Body of pancreas (tissue), 4 donors: ENCODE results near the gene TSPAN4. TPM values are rescaled to one million over a fixed set of nuclear protein-coding genes. Genes with fewer than 3 reads are reported as not detected.

Experiments
- ATAC-seq: fragments of 150-250 bp; one replicate; pipeline ENCODE4 v1.9.1; 2016
- DNase-seq, 4 donors: peaks; one replicate each; pipeline ENCODE4 v3.0.0-alpha.2; 2019
- H3K27ac ChIP-seq, 4 donors: fragments of 200-600 bp; sonication (generic); 1 replicate in 3 of 4; 2 replicates in 1 of 4; pipeline versions ENCODE4 v1.5.1 to v1.6.1; 2016 to 2019; ENCODE audit warnings: mild to moderate bottlenecking in 1 of 4, mixed read lengths in 1 of 4, moderate library complexity in 1 of 4
- H3K27me3 ChIP-seq, 2 donors: fragments of 200-600 bp; sonication (generic); one replicate each; pipeline ENCODE4 v1.6.0; 2016; ENCODE audit warnings: mild to moderate bottlenecking in 1 of 2
- H3K36me3 ChIP-seq, 2 donors: fragments of 200-600 bp; sonication (generic); replicated peaks in 1 of 2; 2 replicates each; pipeline ENCODE4 v1.5.1; 2016; ENCODE audit warnings: low read depth in 2 of 2; ENCODE audit not compliant: insufficient read depth in 1 of 2
- H3K4me1 ChIP-seq: fragments of 200-600 bp; sonication (generic); one replicate; pipeline ENCODE4 v1.6.0; 2016
- H3K4me3 ChIP-seq, 2 donors: fragments of 200-600 bp; sonication (generic); 1 replicate in 1 of 2; 2 replicates in 1 of 2; pipeline ENCODE4 v1.5.1; 2016 to 2019
- H3K9me3 ChIP-seq, 3 donors: fragments of 200-600 bp; sonication (generic); 1 replicate in 2 of 3; 2 replicates in 1 of 3; pipeline ENCODE4 v1.5.1; 2016
- CTCF ChIP-seq, 7 experiments: fragments of 450-650 bp in 4 of 7; fragments of 200-600 bp in 3 of 7; sonication (generic) in 3 of 7; IDR thresholded peaks; one replicate each; pipeline ENCODE4 v1.5.1; 2016 to 2019; ENCODE audit warnings: antibody characterized with exemption in 7 of 7
- POLR2A ChIP-seq, 3 donors: fragments of 450-650 bp; IDR thresholded peaks; one replicate each; pipeline ENCODE4 v1.6.1; 2016; ENCODE audit warnings: antibody characterized with exemption in 3 of 3, mild to moderate bottlenecking in 2 of 3
- WGBS, 2 donors: methylation state at CpG; one replicate each; pipeline ENCODE4 v1.1.5; 2017; 5-methylcytosine and 5-hydroxymethylcytosine counted together
- intact Hi-C: fragments of 100-400 bp; cut with DNase I; formaldehyde crosslinking; loops from one replicate; pipeline ENCODE4 v1.15.1; 2023
- total RNA-seq, 2 donors: library from RNA; depleted of rRNA; stranded (reverse); fragments of >200 nt; gene quantifications; one replicate each; pipeline ENCODE4 v1.1.0, GENCODE V29; 2016

TSPAN4 gene
- total RNA-seq, 2 donors from 2014 or later = 44.9 to 87.7 TPM

DNA sequence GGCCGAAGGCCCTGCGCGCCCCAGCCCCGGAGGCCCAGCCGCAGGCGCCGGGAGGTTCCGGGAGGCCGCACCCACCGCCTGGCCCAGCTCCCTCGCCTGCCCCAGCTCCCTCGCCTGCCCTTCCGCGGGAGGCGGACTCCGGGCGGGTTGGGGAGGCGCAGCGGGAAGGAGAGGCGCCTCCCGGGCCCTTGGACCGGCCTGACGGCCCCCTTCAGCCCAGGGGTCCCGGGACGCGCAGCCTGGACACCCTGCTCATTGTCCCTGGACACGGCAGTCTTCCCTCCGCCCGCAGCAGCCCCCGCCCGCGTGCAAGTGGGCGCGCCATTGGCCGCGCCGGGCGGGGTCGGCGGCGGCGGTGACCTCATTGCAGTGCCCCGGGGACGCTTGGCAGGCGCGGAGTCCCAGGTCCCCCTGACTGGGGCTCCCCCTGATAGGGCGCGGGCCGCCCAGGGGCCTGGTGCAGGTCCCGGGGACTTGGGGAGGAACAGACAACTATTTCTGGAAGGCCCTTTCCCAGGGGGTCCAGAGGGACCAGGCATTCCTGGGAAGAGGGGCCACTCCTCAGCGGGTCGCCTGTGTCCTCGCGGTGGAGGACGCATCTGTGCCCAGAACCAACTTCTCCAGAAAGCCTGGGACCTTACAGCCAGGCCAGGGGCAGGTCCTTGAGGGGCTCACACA, 9.4 kb upstream of the TSPAN4 start:
- Histone ChIP-seq H3K4me1 (peaks cover 88% of the 10 kb centered on the region), H3K4me3 (peak overlapping the region; percentile 37 to 70), H3K27me3 (no peaks in the 10 kb centered on the region), H3K27ac (peak overlapping the region; percentile 96 to 99 (median 98)), H3K36me3 (peaks cover 0 to 11% of the 10 kb centered on the region in 2 donors), H3K9me3 (no peaks in the 10 kb centered on the region)
- intact Hi-C loops = no loop called here
- TF ChIP-seq POLR2A (IDR thresholded peaks at IDR 0.05) (peak; percentile 69 to 86 (median 73)), CTCF (IDR thresholded peaks at IDR 0.05) (no peak)
- peak; percentile 74 to 80 (median 78) for DNase-seq
- WGBS, 2 donors = 0 to 1% methylated on average over 3 to 54 of the region's 55 CpGs
- peak; percentile 45 for ATAC-seq

DNA sequence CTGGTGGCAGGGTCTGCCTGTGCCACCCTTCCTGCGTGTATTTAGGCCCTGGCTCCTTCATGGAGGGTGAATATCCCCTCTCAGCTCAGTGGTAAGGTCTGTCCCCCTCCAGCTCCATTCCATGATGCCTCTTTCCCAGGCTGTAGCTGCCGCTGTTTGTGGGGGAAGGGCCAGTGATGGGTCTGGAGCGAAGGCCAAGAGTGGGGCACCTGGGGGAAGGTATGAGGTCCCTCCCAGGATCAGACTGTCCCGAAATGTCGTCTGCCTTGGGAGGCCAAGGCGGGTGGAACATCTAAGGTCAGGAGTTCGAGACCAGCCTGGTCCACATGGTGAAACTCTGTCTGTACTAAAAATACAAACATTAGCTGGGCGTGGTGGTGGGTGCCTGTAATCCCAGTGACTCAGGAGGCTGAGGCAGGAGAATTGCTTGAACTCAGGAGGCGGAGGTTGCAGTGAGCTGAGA, 8.8 kb upstream of the TSPAN4 start:
- DNase-seq (peak in 1 of 4 donors; percentile 45), ATAC-seq (peak; percentile 0)
- Histone ChIP-seq H3K27me3 (no peaks in the 10 kb centered on the region), H3K4me1 (peaks cover 88% of the 10 kb centered on the region), H3K36me3 (peaks cover 0 to 12% of the 10 kb centered on the region in 2 donors), H3K27ac (peak overlapping the region; percentile 96 to 99 (median 98)), H3K9me3 (no peaks in the 10 kb centered on the region), H3K4me3 (peak overlapping the region; percentile 37 to 70)
- 18 to 30% methylated on average over 9 of the region's 9 CpGs for WGBS, 2 donors
- intact Hi-C loops = no loop called here
- TF ChIP-seq POLR2A (IDR thresholded peaks at IDR 0.05) (no peak), CTCF (IDR thresholded peaks at IDR 0.05) (no peak)

GRCh38 chr11:834371-835316, 8.0 kb upstream of the TSPAN4 start:
- Histone ChIP-seq H3K4me1 (peaks cover 85% of the 10 kb centered on the region), H3K9me3 (no peaks in the 10 kb centered on the region), H3K4me3 (peak overlapping the region in 1 of 2 donors; percentile 70), H3K27me3 (no peaks in the 10 kb centered on the region), H3K36me3 (peaks cover 0 to 16% of the 10 kb centered on the region in 2 donors), H3K27ac (peak overlapping the region; percentile 96 to 99 (median 98))
- WGBS, 2 donors = 0 to 11% methylated on average over 4 to 31 of the region's 31 CpGs
- ATAC-seq (peak; percentile 78), DNase-seq (peak; percentile 93 to 97 (median 94))
- intact Hi-C loops = no loop called here
- TF ChIP-seq CTCF (IDR thresholded peaks at IDR 0.05) = peak in 3 of 7 experiments; percentile 13 to 44 (median 17)
- TF ChIP-seq POLR2A (IDR thresholded peaks at IDR 0.05) = peak; percentile 90 to 95 (median 95)

DNA sequence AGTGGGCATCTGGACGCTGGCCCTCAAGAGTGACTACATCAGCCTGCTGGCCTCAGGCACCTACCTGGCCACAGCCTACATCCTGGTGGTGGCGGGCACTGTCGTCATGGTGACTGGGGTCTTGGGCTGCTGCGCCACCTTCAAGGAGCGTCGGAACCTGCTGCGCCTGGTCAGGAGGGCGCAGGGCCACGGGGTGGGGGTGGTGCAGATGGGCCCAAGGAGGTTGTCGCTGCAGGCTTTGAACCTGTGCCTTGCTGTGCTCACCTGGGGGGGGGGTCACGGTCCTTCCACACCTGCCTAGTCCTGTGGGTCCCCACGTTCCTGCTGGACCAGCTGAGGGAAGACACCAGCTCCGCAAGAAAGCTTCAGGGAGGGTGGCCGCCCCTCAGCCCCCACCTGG, 6.4 kb upstream of the TSPAN4 start:
- DNase-seq (no peak), ATAC-seq (no peak)
- Histone ChIP-seq H3K4me3 (no peak overlapping the region), H3K27me3 (no peaks in the 10 kb centered on the region), H3K4me1 (peaks cover 86% of the 10 kb centered on the region), H3K9me3 (no peaks in the 10 kb centered on the region), H3K36me3 (peaks cover 0 to 20% of the 10 kb centered on the region in 2 donors), H3K27ac (peak overlapping the region; percentile 45 to 99 (median 98))
- intact Hi-C loops = no loop called here
- WGBS, 2 donors = 79% methylated on average over 11 of the region's 14 CpGs; no CpG with 5 or more reads in 1 of the 2 donors
- no peak for TF ChIP-seq POLR2A (IDR thresholded peaks at IDR 0.05)
- peak in 1 of 7 experiments; percentile 5 for TF ChIP-seq CTCF (IDR thresholded peaks at IDR 0.05)
